Skeletal muscle satellite cell (primary cell): ENCODE results near the gene TAGLN2.

ENCODE experiments used
- H3K27me3 ChIP-seq: 2 replicates; pipeline ENCODE4 v1.7.0; 2013; ENCODE audit warnings: low read length; ENCODE audit not compliant: control insufficient read depth, insufficient read depth
- H3K36me3 ChIP-seq: 2 replicates; pipeline ENCODE4 v1.7.0; 2013; ENCODE audit warnings: mild to moderate bottlenecking, control low read depth, low read length; ENCODE audit not compliant: insufficient read depth
- H3K4me1 ChIP-seq: 2 replicates; pipeline ENCODE4 v1.7.0; 2013; ENCODE audit warnings: low read length; ENCODE audit not compliant: control insufficient read depth, insufficient read depth
- H3K4me2 ChIP-seq: 2 replicates; pipeline ENCODE4 v1.7.0; 2013; ENCODE audit warnings: mild to moderate bottlenecking, low read length
- H3K4me3 ChIP-seq: 2 replicates; pipeline ENCODE4 v1.7.0; 2013; ENCODE audit warnings: low read length
- H3K9ac ChIP-seq: 2 replicates; pipeline ENCODE4 v1.7.0; 2013; ENCODE audit warnings: mild to moderate bottlenecking, low read depth, low read length, moderate library complexity
- H3K9me3 ChIP-seq: replicated peaks from 2 replicates; pipeline ENCODE4 v1.7.0; 2013; ENCODE audit warnings: mild to moderate bottlenecking, control low read depth, low read length

Gene TAGLN2

GRCh38 chr1:159940006-159940620 is 14.8 kb upstream of the TAGLN2 start:
- Histone ChIP-seq H3K4me2 (no peak overlapping the region), H3K27me3 (peaks cover 69% of the 10 kb centered on the region), H3K9me3 (no peaks in the 10 kb centered on the region), H3K4me3 (no peak overlapping the region), H3K9ac (no peak overlapping the region), H3K4me1 (peaks cover under 1% of the 10 kb centered on the region), H3K36me3 (no peaks in the 10 kb centered on the region)

GRCh38 chr1:159939678-159940002 is 14.3 kb upstream of the TAGLN2 start:
- no peaks in the 10 kb centered on the region for H3K9me3 ChIP-seq
- H3K4me3 ChIP-seq, result no peak overlapping the region
- no peaks in the 10 kb centered on the region for H3K36me3 ChIP-seq
- H3K9ac ChIP-seq, result no peak overlapping the region
- H3K4me2 ChIP-seq, result no peak overlapping the region
- no peaks in the 10 kb centered on the region for H3K4me1 ChIP-seq
- peaks cover 68% of the 10 kb centered on the region for H3K27me3 ChIP-seq

- no peaks in the 10 kb centered on the region for H3K36me3 ChIP-seq
- H3K27me3 ChIP-seq, result peaks cover 65% of the 10 kb centered on the region
- H3K4me1 ChIP-seq, result no peaks in the 10 kb centered on the region
- H3K4me3 ChIP-seq, result no peak overlapping the region
- no peaks in the 10 kb centered on the region for H3K9me3 ChIP-seq
- H3K9ac ChIP-seq, result no peak overlapping the region
- H3K4me2 ChIP-seq, result no peak overlapping the region
Measured at GRCh38 chr1:159938905-159939677, 13.8 kb upstream of the TAGLN2 start.

- Histone ChIP-seq H3K27me3 (peaks cover 58% of the 10 kb centered on the region), H3K9ac (no peak overlapping the region), H3K36me3 (no peaks in the 10 kb centered on the region), H3K9me3 (no peaks in the 10 kb centered on the region), H3K4me1 (no peaks in the 10 kb centered on the region), H3K4me2 (no peak overlapping the region), H3K4me3 (no peak overlapping the region)
Measured at GRCh38 chr1:159938211-159938852, 13.0 kb upstream of the TAGLN2 start.

GRCh38 chr1:159937054-159937750 is 11.9 kb upstream of the TAGLN2 start:
- no peak overlapping the region for H3K9ac ChIP-seq
- H3K4me3 ChIP-seq, result no peak overlapping the region
- no peak overlapping the region for H3K4me2 ChIP-seq
- H3K4me1 ChIP-seq, result no peaks in the 10 kb centered on the region
- H3K36me3 ChIP-seq, result no peaks in the 10 kb centered on the region
- peaks cover 47% of the 10 kb centered on the region for H3K27me3 ChIP-seq
- H3K9me3 ChIP-seq, result no peaks in the 10 kb centered on the region

GRCh38 chr1:159936273-159936904 is 11.1 kb upstream of the TAGLN2 start:
- H3K4me1 ChIP-seq, result no peaks in the 10 kb centered on the region
- H3K9ac ChIP-seq, result no peak overlapping the region
- no peak overlapping the region for H3K4me2 ChIP-seq
- H3K4me3 ChIP-seq, result no peak overlapping the region
- peaks cover 42% of the 10 kb centered on the region for H3K27me3 ChIP-seq
- H3K36me3 ChIP-seq, result no peaks in the 10 kb centered on the region
- no peaks in the 10 kb centered on the region for H3K9me3 ChIP-seq

- Histone ChIP-seq H3K4me2 (no peak overlapping the region), H3K9ac (no peak overlapping the region), H3K36me3 (no peaks in the 10 kb centered on the region), H3K9me3 (no peaks in the 10 kb centered on the region), H3K4me1 (no peaks in the 10 kb centered on the region), H3K27me3 (peaks cover 37% of the 10 kb centered on the region), H3K4me3 (no peak overlapping the region)
Measured at GRCh38 chr1:159935719-159936272, 10.5 kb upstream of the TAGLN2 start.

GRCh38 chr1:159935305-159935704 is 10.0 kb upstream of the TAGLN2 start:
- H3K4me3 ChIP-seq, result no peak overlapping the region
- H3K9me3 ChIP-seq, result no peaks in the 10 kb centered on the region
- H3K4me2 ChIP-seq, result no peak overlapping the region
- H3K36me3 ChIP-seq, result no peaks in the 10 kb centered on the region
- no peak overlapping the region for H3K9ac ChIP-seq
- H3K27me3 ChIP-seq, result peaks cover 35% of the 10 kb centered on the region
- no peaks in the 10 kb centered on the region for H3K4me1 ChIP-seq

- Histone ChIP-seq H3K9ac (no peak overlapping the region), H3K36me3 (no peaks in the 10 kb centered on the region), H3K27me3 (peaks cover 31% of the 10 kb centered on the region), H3K9me3 (no peaks in the 10 kb centered on the region), H3K4me2 (no peak overlapping the region), H3K4me1 (no peaks in the 10 kb centered on the region), H3K4me3 (no peak overlapping the region)
Measured at GRCh38 chr1:159934136-159935039, 9.1 kb upstream of the TAGLN2 start.

GRCh38 chr1:159933347-159933746 is 8.0 kb upstream of the TAGLN2 start:
- no peaks in the 10 kb centered on the region for H3K9me3 ChIP-seq
- H3K9ac ChIP-seq, result no peak overlapping the region

More at GRCh38 chr1:159933347-159933746, 8.0 kb upstream of the TAGLN2 start:
- H3K4me1 ChIP-seq, result no peaks in the 10 kb centered on the region
- peaks cover 27% of the 10 kb centered on the region for H3K27me3 ChIP-seq
- no peak overlapping the region for H3K4me2 ChIP-seq
- no peaks in the 10 kb centered on the region for H3K36me3 ChIP-seq
- no peak overlapping the region for H3K4me3 ChIP-seq
